ENCODE data around the gene PIK3R5. TPM values are rescaled to one million over a fixed set of nuclear protein-coding genes. Genes with fewer than 3 reads are reported as not detected.

PIK3R5 gene
- polyA plus RNA-seq, 1 donor (not counting 4 experiments of a cell fraction or from before 2014, with no cell fraction given), result not detected

DNA sequence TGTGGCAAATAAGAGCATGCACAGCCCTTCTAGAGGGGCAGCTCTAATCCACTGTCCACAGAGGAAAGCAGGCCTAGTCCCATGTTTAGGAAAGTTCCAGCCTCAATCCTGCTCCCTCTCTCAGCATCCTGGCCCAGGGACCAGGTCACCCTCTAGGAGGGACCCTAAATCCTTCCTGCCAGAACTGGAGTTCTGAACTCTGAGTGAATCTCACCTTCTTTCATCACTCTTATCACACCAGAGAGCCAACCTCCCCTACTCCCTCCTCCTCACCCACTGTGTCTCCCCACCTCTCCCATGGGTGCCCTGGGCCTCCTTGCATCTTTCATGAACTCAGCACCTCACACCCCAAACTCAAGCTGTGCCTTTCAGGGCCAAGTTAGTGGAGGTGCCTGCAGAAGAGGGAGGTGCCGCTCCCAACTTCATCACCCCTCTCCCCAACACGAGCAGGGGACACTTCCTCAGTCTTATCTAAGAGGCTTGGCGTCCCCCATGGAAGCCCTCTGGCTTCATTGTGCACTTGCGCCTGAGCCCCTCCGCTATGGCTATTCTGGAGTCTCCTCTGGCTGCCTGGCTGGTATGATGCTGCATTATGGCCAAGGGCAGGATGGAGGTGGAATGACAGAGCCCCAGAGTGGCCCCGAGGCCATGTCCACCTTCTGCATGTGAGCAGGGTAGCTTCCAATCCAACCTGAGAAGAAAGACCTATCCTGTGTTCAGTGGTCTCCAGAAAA is 129.7 kb downstream of the PIK3R5 start:
- Histone ChIP-seq H3K4me1 (ENCODE audit: control insufficient read depth, extremely low read depth, insufficient read depth, low read length) (no peaks in the 10 kb centered on the region), H3K9me3 (ENCODE audit: control insufficient read depth, low read depth, low read length) (no peaks in the 10 kb centered on the region), H3K27me3 (ENCODE audit: control insufficient read depth, extremely low read depth, insufficient read depth, low read length) (no peaks in the 10 kb centered on the region), H3K4me2 (ENCODE audit: control insufficient read depth, extremely low read depth, insufficient read depth, low read depth, low read length) (no peak overlapping the region), H3K79me2 (ENCODE audit: control insufficient read depth, insufficient read depth, low read length) (no peaks in the 10 kb centered on the region), H3K4me3 (ENCODE audit: control insufficient read depth in 2 of 3, extremely low read depth in 1 of 3, insufficient read depth in 2 of 3, low read depth in 1 of 3, low read length in 3 of 3) (no peak overlapping the region), H4K20me1 (ENCODE audit: control insufficient read depth, extremely low read depth, insufficient read depth, low read length) (no peaks in the 10 kb centered on the region), H3K9ac (ENCODE audit: control insufficient read depth, extremely low read depth, insufficient read depth, low read length) (no peak overlapping the region), H3K9me1 (ENCODE audit: control insufficient read depth, extremely low read depth, insufficient read depth, low read length) (no peaks in the 10 kb centered on the region), H3K36me3 (ENCODE audit: control insufficient read depth in 2 of 2, extremely low read depth in 1 of 2, insufficient read depth in 2 of 2, low read length in 2 of 2) (no peaks in the 10 kb centered on the region), H3K27ac (ENCODE audit: control insufficient read depth, insufficient read depth, low read length) (no peak overlapping the region), H2AFZ (ENCODE audit: control insufficient read depth, low read length) (no peak overlapping the region)
- FAIRE-seq, result no peak
- no peak for TF ChIP-seq CTCF (optimal IDR thresholded peaks at IDR 0.05 in 1 of 3, IDR thresholded peaks at IDR 0.05 in 1 of 3, conservative IDR thresholded peaks at IDR 0.05 in 1 of 3; ENCODE audit: extremely low read depth in 1 of 3, insufficient read depth in 2 of 3, low read length in 3 of 3)
- no peak for TF ChIP-seq EZH2 (IDR thresholded peaks at IDR 0.05; ENCODE audit: low read length)
- no peak for DNase-seq (ENCODE audit: low read depth, low spot score)
- dilution Hi-C loops (cut with MboI; ENCODE audit: extremely low pct_ligation_motif_present, low sequenced_read_pairs), result no loop called here

DNA sequence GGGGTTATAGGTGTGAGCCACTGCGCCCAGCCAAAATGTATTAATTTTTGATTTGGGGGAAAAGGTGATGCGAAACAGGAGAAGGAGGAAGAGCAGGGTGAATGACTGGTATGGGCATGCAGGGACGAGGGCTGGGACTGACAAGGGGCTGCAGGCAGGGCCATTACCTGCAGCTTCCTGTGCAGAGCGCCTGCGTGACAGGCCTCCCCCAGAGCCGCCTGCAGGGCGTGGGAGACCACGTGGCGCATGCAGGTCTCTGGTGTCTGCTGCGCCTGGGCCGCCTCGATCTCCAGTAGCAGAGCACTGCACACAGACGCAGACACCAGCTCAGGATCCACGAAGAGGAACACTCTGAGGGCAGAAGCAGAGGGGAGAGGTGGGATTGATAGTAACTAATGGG is 130.4 kb downstream of the PIK3R5 start:
- no peak overlapping the region for H3K27ac ChIP-seq (ENCODE audit: control insufficient read depth, insufficient read depth, low read length)
- H4K20me1 ChIP-seq (ENCODE audit: control insufficient read depth, extremely low read depth, insufficient read depth, low read length), result no peaks in the 10 kb centered on the region
- H3K9ac ChIP-seq (ENCODE audit: control insufficient read depth, extremely low read depth, insufficient read depth, low read length), result no peak overlapping the region
- no peak for DNase-seq (ENCODE audit: low read depth, low spot score)
- H3K9me3 ChIP-seq (ENCODE audit: control insufficient read depth, low read depth, low read length), result no peaks in the 10 kb centered on the region
- H3K9me1 ChIP-seq (ENCODE audit: control insufficient read depth, extremely low read depth, insufficient read depth, low read length), result no peaks in the 10 kb centered on the region
- dilution Hi-C loops (cut with MboI; ENCODE audit: extremely low pct_ligation_motif_present, low sequenced_read_pairs), result no loop called here
- H3K4me1 ChIP-seq (ENCODE audit: control insufficient read depth, extremely low read depth, insufficient read depth, low read length), result no peaks in the 10 kb centered on the region
- TF ChIP-seq EZH2 (IDR thresholded peaks at IDR 0.05; ENCODE audit: low read length) (no peak), CTCF (optimal IDR thresholded peaks at IDR 0.05 in 1 of 3, IDR thresholded peaks at IDR 0.05 in 1 of 3, conservative IDR thresholded peaks at IDR 0.05 in 1 of 3; ENCODE audit: extremely low read depth in 1 of 3, insufficient read depth in 2 of 3, low read length in 3 of 3) (no peak)
- no peaks in the 10 kb centered on the region for H3K27me3 ChIP-seq (ENCODE audit: control insufficient read depth, extremely low read depth, insufficient read depth, low read length)
- H3K79me2 ChIP-seq (ENCODE audit: control insufficient read depth, insufficient read depth, low read length), result no peaks in the 10 kb centered on the region
- H3K4me2 ChIP-seq (ENCODE audit: control insufficient read depth, extremely low read depth, insufficient read depth, low read depth, low read length), result no peak overlapping the region
- no peaks in the 10 kb centered on the region for H3K36me3 ChIP-seq (ENCODE audit: control insufficient read depth in 2 of 2, extremely low read depth in 1 of 2, insufficient read depth in 2 of 2, low read length in 2 of 2)
- no peak overlapping the region for H2AFZ ChIP-seq (ENCODE audit: control insufficient read depth, low read length)
- no peak overlapping the region for H3K4me3 ChIP-seq (ENCODE audit: control insufficient read depth in 2 of 3, extremely low read depth in 1 of 3, insufficient read depth in 2 of 3, low read depth in 1 of 3, low read length in 3 of 3)
- FAIRE-seq, result no peak
